GM12875 (cell line): Measurements from ENCODE around the gene OPN4.

Experiments
- H3K4me3 ChIP-seq: one replicate; pipeline ENCODE4 v1.5.1; 2011; ENCODE audit warnings: low read depth, low read length, control low read depth
- CTCF ChIP-seq: IDR thresholded peaks from 2 replicates; pipeline ENCODE4 v1.5.1; 2011; ENCODE audit warnings: low read depth, mild to moderate bottlenecking, control low read depth, inconsistent platforms, low read length, moderate library complexity, borderline replicate concordance; ENCODE audit not compliant: insufficient read depth

OPN4 gene

DNA sequence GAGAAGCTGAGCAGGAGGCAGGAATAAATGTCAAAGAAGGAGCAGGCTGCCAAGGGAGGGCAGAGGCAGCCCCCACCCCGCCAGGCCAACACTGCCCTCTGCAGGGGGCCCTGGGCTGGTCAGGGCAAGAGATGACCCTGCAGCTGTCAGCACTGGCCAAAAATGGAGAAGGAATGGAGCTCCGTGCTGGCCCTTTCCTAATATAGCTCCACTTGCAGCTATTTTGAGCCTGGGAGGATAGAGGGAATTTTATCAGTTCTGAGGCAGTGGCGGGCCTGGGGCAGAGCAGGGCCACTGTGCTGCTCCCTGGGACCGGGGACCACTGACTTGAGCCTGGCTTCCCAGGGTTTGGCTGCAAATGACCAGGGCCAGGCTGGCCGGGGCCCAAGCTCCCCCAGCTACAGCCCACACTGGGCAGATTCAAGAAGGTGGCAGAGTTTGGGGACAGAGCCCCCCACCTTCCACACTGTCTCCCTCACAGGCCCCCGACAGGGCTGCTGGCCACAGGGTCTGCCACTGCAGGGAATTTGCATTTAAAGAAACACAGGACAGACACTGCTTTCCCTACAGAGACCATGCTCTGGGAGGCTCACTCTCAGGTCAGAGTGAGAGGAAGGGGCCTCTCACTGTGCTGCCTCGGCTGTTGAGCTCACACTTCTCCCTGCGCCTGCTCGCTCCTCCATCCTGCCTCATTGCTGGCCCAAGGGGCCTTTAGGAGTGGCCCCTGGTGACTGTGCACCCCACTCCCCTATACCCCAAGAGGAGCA is 30.2 kb downstream of the OPN4 start:
- no peak for TF ChIP-seq CTCF
- H3K4me3 ChIP-seq = no peak overlapping the region

- no peak overlapping the region for H3K4me3 ChIP-seq
- no peak for TF ChIP-seq CTCF
Measured at GRCh38 chr10:86685416-86685815, 31.1 kb downstream of the OPN4 start.

DNA sequence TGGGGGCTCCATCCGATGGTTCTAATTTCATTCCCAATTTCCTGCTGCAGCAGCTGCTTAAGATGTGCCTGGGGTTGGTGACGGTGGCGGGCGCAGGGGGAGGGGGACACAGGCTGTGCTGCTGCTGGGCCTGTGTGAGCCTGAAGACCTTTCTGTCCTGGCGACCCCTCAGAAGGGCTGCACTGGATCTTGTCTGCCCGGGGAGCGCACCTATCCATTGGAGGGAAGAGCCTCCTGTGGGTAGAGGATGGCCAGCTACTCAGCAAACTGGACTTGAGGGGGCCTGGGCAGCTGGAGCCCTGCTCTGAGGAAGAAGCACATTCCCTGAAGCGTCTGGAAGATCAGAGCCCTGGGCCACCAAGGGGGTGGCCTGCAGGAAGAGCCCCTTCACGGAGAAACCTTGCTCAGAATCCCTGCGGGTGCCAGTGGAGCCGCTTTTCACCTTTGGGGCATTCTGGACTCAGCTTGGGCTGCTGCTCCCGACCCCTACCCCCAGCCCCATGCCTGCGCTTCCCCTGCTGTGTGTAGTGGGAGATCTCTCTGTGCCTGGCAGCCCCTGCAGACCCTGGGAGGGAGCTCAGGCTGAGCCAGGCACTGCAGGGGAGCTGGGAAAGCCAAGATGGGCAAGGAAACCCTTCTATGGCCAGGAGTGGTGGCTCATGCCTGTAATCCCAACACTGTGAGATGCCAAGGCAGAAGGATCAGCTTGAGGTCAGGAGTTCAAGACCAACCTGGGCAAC is 31.7 kb downstream of the OPN4 start:
- H3K4me3 ChIP-seq = no peak overlapping the region
- TF ChIP-seq CTCF = no peak

DNA sequence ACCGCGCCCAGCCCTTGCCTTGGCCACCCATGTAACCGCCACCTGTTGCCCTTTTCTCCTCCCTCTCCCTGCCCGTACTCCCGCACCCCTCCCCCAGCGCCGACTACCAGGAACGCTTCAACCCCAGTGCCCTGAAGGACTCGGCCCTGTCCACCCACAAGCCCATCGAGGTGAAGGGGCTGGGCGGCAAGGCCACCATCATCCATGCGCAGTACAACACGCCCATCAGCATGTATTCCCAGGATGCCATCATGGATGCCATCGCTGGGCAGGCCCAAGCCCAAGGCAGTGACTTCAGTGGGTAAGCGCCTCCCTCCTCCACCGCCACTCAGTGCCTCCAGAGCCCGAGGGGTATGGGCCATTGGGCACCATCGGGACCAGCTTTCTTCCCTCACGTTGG is 32.6 kb downstream of the OPN4 start:
- no peak for TF ChIP-seq CTCF
- no peak overlapping the region for H3K4me3 ChIP-seq

GRCh38 chr10:86687750-86688149 is 33.4 kb downstream of the OPN4 start:
- H3K4me3 ChIP-seq = no peak overlapping the region
- TF ChIP-seq CTCF = no peak

DNA sequence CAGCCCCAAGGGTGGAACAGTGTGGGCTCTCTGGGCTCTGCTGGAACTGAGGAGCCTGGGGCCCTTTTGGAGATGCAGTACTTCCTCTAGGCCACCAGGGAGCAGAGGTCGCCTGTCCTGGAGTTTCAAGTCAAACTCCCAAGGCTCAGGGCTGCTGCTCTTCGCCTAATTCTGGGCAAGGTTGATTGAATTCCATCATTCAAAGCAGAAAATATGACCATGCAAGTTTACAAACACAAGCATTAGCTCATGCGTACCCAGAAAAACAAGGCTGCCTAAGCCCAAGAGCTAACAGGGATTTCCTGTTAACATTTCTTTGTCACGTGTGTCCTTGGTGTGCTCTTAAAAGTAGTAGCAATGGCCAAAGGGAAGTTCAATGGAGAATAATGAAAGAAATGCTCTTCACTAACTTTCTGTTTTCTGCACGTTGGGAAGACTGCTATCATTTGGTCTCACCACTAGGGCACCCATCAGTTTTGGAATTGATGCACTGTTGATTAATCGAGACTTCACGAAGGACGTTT is 34.1 kb downstream of the OPN4 start:
- TF ChIP-seq CTCF = peak; percentile 88
- no peak overlapping the region for H3K4me3 ChIP-seq

DNA sequence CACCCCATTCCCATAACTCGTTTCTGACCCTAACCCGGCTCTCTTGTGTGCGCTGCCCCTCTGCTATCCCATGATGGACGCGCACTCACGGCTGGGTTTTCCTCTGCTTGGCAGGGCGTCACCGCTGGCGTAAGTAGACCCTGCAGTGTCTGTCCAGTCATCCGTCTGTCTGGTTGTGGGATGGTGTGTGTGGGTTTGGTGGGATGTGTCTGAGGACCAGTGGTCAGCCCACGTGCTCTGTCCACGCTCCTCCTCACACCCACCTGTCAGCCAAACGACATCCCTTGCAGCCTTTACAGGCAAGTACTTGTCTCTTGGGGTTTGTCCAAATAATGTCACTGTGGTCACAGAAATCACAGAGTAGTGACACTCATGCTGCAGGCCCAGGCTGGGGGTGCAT is 34.8 kb downstream of the OPN4 start:
- no peak for TF ChIP-seq CTCF
- H3K4me3 ChIP-seq = no peak overlapping the region
